Brain microvascular endothelial cell (primary cell): Measurements from ENCODE around the gene CDA.

Experiments
- DNase-seq: peaks from one replicate; pipeline ENCODE4 v3.0.0-alpha.2; 2020
- H3K27ac ChIP-seq: fragments of 250-450 bp; sonication (Bioruptor Pico); 2 replicates; pipeline ENCODE4 v1.5.1; 2020; ENCODE audit warnings: mild to moderate bottlenecking, moderate library complexity
- H3K27me3 ChIP-seq: fragments of 250-450 bp; sonication (Bioruptor Pico); replicated peaks from 2 replicates; pipeline ENCODE4 v1.5.1; 2020; ENCODE audit warnings: mild to moderate bottlenecking
- H3K36me3 ChIP-seq: fragments of 250-450 bp; sonication (Bioruptor Pico); replicated peaks from 2 replicates; pipeline ENCODE4 v1.5.1; 2020; ENCODE audit warnings: mild to moderate bottlenecking
- H3K4me3 ChIP-seq: 2 replicates; pipeline ENCODE4 v1.5.1; 2011; ENCODE audit warnings: low read depth, mild to moderate bottlenecking, control low read depth, low read length, moderate library complexity
- CTCF ChIP-seq: IDR thresholded peaks from 2 replicates; pipeline ENCODE4 v1.5.1; 2011; ENCODE audit warnings: low read depth, mild to moderate bottlenecking, moderate library complexity, low read length, control low read depth, inconsistent platforms; ENCODE audit errors: missing control alignments
- in situ Hi-C: cut with HindIII; loops from 2 replicates; pipeline ENCODE4 v1.10.0; 2017; ENCODE audit warnings: low sequenced_read_pairs, low pct_ligation_motif_present

CDA gene

DNA sequence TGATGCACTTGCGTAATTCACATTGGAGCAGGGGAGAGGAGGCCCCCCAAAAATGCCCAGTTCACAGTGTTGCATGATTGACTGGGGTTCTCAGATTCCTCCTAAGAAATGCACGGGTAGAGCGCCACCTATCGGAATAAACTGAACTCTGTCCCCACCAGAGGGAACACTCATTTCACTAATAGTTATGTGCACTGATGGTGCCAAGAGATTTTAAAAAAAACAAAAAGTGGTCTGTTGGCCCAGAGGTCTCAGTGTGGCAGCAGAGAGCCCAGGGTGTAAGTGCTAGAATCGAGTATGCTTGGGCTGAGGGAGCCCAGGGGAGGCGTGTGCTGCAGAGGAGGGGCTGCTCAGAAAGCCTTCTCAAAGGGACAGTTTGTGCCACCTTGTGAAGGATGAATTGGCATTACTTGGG lies 51.3 kb downstream of the CDA start:
- Histone ChIP-seq H3K27ac (no peak overlapping the region), H3K4me3 (no peak overlapping the region), H3K36me3 (peaks cover 42% of the 10 kb centered on the region), H3K27me3 (no peaks in the 10 kb centered on the region)
- TF ChIP-seq CTCF = peak; percentile 83
- DNase-seq = peak; percentile 34
- in situ Hi-C loops = no loop called here

DNA sequence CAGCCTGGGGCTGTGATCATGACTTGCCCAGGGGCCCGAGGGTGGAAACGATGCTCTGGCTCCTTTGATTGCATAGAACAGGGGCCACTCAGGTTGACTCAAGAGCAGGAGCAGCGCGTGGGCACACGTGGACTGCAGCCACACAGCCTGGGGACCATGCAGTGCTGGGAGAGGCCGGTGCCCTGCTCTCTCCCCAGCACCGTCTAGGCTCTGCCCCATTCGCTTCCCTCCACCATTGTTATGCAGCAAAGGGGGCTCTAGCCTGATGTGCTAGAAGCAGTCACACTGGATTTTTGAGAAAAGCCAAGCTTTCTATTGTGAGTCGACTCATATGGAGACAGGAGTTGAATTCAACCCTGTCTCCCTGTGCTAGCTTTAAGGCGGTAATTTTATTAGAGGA lies 53.1 kb downstream of the CDA start:
- in situ Hi-C loops = no loop called here
- no peak for TF ChIP-seq CTCF
- H3K27me3 ChIP-seq = no peaks in the 10 kb centered on the region
- H3K36me3 ChIP-seq = peaks cover 44% of the 10 kb centered on the region
- DNase-seq = no peak
- no peak overlapping the region for H3K27ac ChIP-seq
- no peak overlapping the region for H3K4me3 ChIP-seq

DNA sequence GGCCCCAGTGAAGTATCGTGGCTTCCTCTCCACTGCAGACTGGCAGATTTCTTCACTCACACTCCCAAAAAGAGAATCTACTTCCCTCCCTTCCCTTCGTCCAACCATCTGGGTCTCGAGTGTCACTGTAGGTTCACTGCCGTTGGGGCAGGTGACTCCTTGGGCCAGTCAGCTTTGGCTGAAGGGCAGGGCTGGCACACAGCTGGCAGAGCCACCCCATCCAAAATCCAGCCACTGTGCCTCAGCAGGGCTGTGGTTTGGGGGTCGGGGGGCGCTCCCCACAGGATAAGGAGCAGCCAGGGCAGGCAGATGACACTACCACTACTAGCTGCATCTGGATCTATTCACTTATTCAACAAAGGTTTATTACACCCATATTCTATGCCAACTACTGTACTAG lies 54.2 kb downstream of the CDA start:
- in situ Hi-C loops = no loop called here
- Histone ChIP-seq H3K36me3 (peaks cover 46% of the 10 kb centered on the region), H3K27ac (no peak overlapping the region), H3K27me3 (no peaks in the 10 kb centered on the region), H3K4me3 (no peak overlapping the region)
- DNase-seq = no peak
- no peak for TF ChIP-seq CTCF

DNA sequence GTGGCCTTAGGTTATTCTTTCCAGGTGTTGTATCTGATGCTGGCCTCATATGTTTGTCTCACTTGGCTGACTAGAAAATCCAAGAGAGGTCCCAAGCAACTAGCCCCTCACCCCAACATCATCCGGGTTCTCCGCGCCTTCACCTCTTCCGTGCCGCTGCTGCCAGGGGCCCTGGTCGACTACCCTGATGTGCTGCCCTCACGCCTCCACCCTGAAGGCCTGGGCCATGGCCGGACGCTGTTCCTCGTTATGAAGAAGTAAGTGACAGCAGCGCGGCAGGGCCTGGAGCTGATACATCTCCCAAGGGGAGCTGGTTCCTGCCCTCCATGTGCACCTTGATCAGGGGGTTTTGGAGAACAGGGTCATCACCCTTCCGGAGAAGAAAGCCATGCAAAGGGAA lies 55.5 kb downstream of the CDA start:
- H3K27ac ChIP-seq = no peak overlapping the region
- DNase-seq = no peak
- in situ Hi-C loops = no loop called here
- H3K36me3 ChIP-seq = peaks cover 46% of the 10 kb centered on the region
- no peaks in the 10 kb centered on the region for H3K27me3 ChIP-seq
- no peak for TF ChIP-seq CTCF
- no peak overlapping the region for H3K4me3 ChIP-seq

- no peak for DNase-seq
- TF ChIP-seq CTCF = no peak
- Histone ChIP-seq H3K36me3 (peaks cover 47% of the 10 kb centered on the region), H3K4me3 (no peak overlapping the region), H3K27ac (no peak overlapping the region), H3K27me3 (no peaks in the 10 kb centered on the region)
- in situ Hi-C loops = no loop called here
Measured at GRCh38 chr1:20645414-20645813, 56.5 kb downstream of the CDA start.

DNA sequence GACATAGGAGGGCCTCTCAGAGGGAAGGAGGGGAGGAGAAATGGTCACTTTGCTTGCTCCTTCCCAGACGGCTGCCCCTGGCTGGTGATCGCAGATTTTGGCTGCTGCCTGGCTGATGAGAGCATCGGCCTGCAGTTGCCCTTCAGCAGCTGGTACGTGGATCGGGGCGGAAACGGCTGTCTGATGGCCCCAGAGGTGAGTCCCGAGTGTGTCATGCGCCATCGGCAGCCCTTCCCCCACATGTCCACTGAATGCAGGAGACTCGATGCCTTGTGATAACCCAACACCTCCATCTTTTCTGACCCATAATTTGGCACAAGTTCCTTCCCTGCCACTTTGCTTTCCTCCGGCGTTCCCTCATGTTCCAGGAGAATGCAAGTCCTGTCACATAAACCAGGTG lies 59.5 kb downstream of the CDA start:
- in situ Hi-C loops = no loop called here
- DNase-seq = no peak
- no peak overlapping the region for H3K27ac ChIP-seq
- no peaks in the 10 kb centered on the region for H3K27me3 ChIP-seq
- peaks cover 59% of the 10 kb centered on the region for H3K36me3 ChIP-seq
- no peak overlapping the region for H3K4me3 ChIP-seq
- no peak for TF ChIP-seq CTCF
